OCI-LY1 (cell line): ENCODE measurements around the gene AP2B1.

ENCODE experiments used
- H2AFZ ChIP-seq: fragments of 200-600 bp; sonication (generic), shearing (Covaris generic); 2 replicates; pipeline ENCODE4 v1.6.0; 2014; ENCODE audit warnings: antibody characterized with exemption, mild to moderate bottlenecking, low read length
- H3F3A ChIP-seq: fragments of 200-600 bp; sonication (generic), shearing (Covaris generic); 2 replicates; pipeline ENCODE4 v1.6.0; 2014; ENCODE audit warnings: mild to moderate bottlenecking, antibody characterized with exemption, low read length, moderate library complexity; ENCODE audit not compliant: insufficient read depth
- H3K27ac ChIP-seq: fragments of 200-600 bp; sonication (generic); 2 replicates; pipeline ENCODE4 v1.5.1; 2014; ENCODE audit warnings: low read length, mixed run types, mild to moderate bottlenecking, low read depth; ENCODE audit not compliant: poor library complexity, severe bottlenecking
- H3K27me3 ChIP-seq: fragments of 200-600 bp; sonication (generic); 2 replicates; pipeline ENCODE4 v1.6.0; 2014; ENCODE audit warnings: antibody characterized with exemption, mild to moderate bottlenecking, low read length, moderate library complexity; ENCODE audit not compliant: insufficient read depth
- H3K36me3 ChIP-seq: fragments of 200-600 bp; sonication (generic); 2 replicates; pipeline ENCODE4 v1.6.1; 2014; ENCODE audit warnings: mild to moderate bottlenecking, antibody characterized with exemption, low read length, moderate library complexity, mixed read lengths; ENCODE audit not compliant: insufficient read depth
- H3K4me1 ChIP-seq: fragments of 200-600 bp; sonication (generic); 2 replicates; pipeline ENCODE4 v1.5.1; 2014; ENCODE audit warnings: mild to moderate bottlenecking, low read length, moderate library complexity; ENCODE audit not compliant: insufficient read depth, severe bottlenecking
- H3K4me2 ChIP-seq: fragments of 200-600 bp; sonication (generic), shearing (Covaris generic); 2 replicates; pipeline ENCODE4 v1.6.1; 2014; ENCODE audit warnings: low read length
- H3K4me3 ChIP-seq: fragments of 200-600 bp; sonication (generic); 2 replicates; pipeline ENCODE4 v1.5.1; 2014; ENCODE audit warnings: low read length, low read depth, mild to moderate bottlenecking, mixed read lengths; ENCODE audit not compliant: poor library complexity, severe bottlenecking
- H3K79me2 ChIP-seq: fragments of 200-600 bp; shearing (Covaris generic); 2 replicates; pipeline ENCODE4 v1.6.1; 2016; ENCODE audit warnings: mixed run types, low read length, mixed read lengths; ENCODE audit not compliant: insufficient read depth
- H3K9ac ChIP-seq: fragments of 200-600 bp; sonication (generic), shearing (Covaris generic); 2 replicates; pipeline ENCODE4 v1.6.1; 2014; ENCODE audit warnings: mild to moderate bottlenecking, low read length, mixed read lengths
- H3K9me2 ChIP-seq: fragments of 200-600 bp; sonication (generic), shearing (Covaris generic); 2 replicates; pipeline ENCODE4 v1.6.1; 2014; ENCODE audit warnings: low read depth, mild to moderate bottlenecking, low read length, mixed read lengths
- H3K9me3 ChIP-seq: fragments of 200-600 bp; shearing (Covaris generic); 2 replicates; pipeline ENCODE4 v1.6.1; 2014; ENCODE audit warnings: low read length, mixed read lengths
- H4K20me1 ChIP-seq: fragments of 200-600 bp; sonication (generic), shearing (Covaris generic); 2 replicates; pipeline ENCODE4 v1.6.0; 2016; ENCODE audit warnings: mild to moderate bottlenecking, low read length; ENCODE audit not compliant: insufficient read depth
- EZH2 ChIP-seq: fragments of 200-600 bp; sonication (generic), shearing (Covaris generic); IDR thresholded peaks from 2 replicates; pipeline ENCODE4 v1.8.0; 2017; ENCODE audit warnings: borderline replicate concordance, mixed run types, mild to moderate bottlenecking, antibody characterized with exemption, low read length, moderate library complexity, mixed read lengths
- TF ChIP-seq, protein P1 (sequence below): fragments of 200-600 bp; sonication (generic), shearing (Covaris generic); IDR thresholded peaks from 2 replicates; pipeline ENCODE4 v1.5.1; 2017; ENCODE audit warnings: mild to moderate bottlenecking, antibody characterized with exemption, low read length, moderate library complexity, mixed read lengths

The AP2B1 gene

DNA sequence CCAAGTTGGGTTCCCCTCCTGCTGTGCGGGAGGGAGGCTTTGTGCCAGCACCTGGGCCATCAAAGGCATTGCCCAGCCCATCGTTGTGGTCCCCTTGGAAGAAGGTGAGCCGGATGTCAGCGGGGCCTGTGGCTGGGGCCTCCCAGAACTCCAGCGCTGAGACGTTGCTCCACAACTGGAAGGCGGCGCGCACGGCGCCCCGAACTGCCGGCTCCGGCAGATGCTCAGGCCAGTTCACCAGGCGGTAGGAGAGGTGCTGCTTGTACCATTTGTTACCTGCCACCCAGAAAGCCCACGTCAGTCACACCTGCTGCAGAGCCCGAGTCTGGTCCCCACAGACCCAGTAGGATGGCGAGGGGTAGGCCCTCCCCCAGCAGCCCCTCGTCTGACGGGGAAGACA lies 186.0 kb downstream of the AP2B1 start:
- no peak overlapping the region for H3K27ac ChIP-seq

DNA sequence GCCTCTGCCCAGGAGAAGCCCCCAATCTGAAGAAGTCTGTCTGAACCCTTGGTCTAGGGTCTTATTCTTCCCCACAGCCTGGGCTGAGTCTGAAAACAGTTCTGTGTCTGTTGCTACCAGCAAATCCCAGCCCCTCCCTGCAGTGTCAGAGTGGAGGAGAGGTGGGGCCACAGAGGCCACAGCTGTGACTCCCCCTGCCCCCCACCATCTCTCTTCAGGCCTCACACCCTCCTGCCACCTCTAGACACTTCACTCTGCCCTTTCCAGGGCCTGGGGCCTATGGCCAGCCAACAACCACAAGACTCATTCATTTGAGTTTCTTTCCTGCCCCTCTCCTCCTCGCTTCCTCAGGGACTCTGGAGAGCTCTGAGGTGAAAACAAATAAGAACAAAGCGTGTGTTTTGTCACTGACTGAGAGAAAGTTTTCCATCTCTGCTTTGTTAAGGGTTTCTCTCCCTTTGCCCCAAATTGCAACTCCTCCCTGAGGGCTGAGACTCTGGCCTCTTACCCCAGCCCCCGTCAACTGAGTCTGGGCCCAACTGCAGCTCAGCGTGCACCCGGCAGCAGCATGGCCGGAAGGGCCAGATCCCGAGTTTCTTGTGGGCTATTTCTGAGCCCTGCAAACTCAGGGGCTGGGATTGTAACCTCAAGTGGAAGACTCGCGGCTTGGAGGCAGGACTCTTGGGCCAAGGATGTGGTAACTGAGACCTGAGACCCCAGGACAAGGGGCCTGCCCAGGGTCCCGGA lies 186.7 kb downstream of the AP2B1 start:
- Histone ChIP-seq H3K36me3 (no peaks in the 10 kb centered on the region), H3K4me2 (no peak overlapping the region), H3K79me2 (no peaks in the 10 kb centered on the region), H3K9ac (no peak overlapping the region), H3K27ac (no peak overlapping the region), H3K9me3 (no peaks in the 10 kb centered on the region), H3F3A (no peaks in the 10 kb centered on the region), H3K4me1 (no peaks in the 10 kb centered on the region), H3K4me3 (no peak overlapping the region), H3K9me2 (no peaks in the 10 kb centered on the region), H4K20me1 (no peaks in the 10 kb centered on the region), H2AFZ (no peak overlapping the region), H3K27me3 (0 out of 2 replicates have a peak, but pooled peaks cover 5% of the 10 kb centered on the region)
- TF ChIP-seq EZH2, result no peak
- TF ChIP-seq, protein P1, sequence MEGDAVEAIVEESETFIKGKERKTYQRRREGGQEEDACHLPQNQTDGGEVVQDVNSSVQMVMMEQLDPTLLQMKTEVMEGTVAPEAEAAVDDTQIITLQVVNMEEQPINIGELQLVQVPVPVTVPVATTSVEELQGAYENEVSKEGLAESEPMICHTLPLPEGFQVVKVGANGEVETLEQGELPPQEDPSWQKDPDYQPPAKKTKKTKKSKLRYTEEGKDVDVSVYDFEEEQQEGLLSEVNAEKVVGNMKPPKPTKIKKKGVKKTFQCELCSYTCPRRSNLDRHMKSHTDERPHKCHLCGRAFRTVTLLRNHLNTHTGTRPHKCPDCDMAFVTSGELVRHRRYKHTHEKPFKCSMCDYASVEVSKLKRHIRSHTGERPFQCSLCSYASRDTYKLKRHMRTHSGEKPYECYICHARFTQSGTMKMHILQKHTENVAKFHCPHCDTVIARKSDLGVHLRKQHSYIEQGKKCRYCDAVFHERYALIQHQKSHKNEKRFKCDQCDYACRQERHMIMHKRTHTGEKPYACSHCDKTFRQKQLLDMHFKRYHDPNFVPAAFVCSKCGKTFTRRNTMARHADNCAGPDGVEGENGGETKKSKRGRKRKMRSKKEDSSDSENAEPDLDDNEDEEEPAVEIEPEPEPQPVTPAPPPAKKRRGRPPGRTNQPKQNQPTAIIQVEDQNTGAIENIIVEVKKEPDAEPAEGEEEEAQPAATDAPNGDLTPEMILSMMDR, result no peak

More for the DNA sequence above, 186.0 kb downstream of the AP2B1 start:
- TF ChIP-seq, protein P1, result no peak
- no peak for TF ChIP-seq EZH2
- H3K4me2 ChIP-seq, result no peak overlapping the region
- no peaks in the 10 kb centered on the region for H3F3A ChIP-seq
- H3K4me1 ChIP-seq, result no peaks in the 10 kb centered on the region
- no peaks in the 10 kb centered on the region for H4K20me1 ChIP-seq
- H3K9me2 ChIP-seq, result no peaks in the 10 kb centered on the region
- no peaks in the 10 kb centered on the region for H3K9me3 ChIP-seq
- H3K36me3 ChIP-seq, result no peaks in the 10 kb centered on the region
- H2AFZ ChIP-seq, result no peak overlapping the region
- H3K9ac ChIP-seq, result no peak overlapping the region
- no peak overlapping the region for H3K4me3 ChIP-seq
- H3K27me3 ChIP-seq, result 0 out of 2 replicates have a peak, but pooled peaks cover 5% of the 10 kb centered on the region
- no peaks in the 10 kb centered on the region for H3K79me2 ChIP-seq

DNA sequence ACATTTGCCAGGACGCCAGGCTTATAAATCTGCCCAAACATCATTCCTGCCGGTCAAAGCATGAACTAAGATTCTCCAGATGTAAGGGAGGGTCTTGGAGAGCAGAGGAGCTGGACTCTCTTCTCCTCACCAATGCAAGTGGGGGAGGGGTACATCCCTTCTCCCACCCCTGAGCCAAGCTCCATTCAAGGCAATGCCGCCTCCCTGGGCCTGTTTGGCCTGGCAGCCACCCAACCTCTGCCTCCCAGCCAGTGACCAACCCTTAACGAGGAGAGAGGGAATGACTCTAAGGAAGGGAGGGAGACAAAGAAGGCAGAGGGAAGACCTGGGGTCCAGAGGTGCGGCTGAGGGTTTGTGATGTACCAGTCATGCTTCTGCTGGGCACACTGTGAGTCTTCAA lies 187.4 kb downstream of the AP2B1 start:
- Histone ChIP-seq H3K27ac (no peak overlapping the region), H4K20me1 (no peaks in the 10 kb centered on the region), H3K27me3 (0 out of 2 replicates have a peak, but pooled peaks cover 5% of the 10 kb centered on the region), H3K9ac (no peak overlapping the region), H3K9me3 (no peaks in the 10 kb centered on the region), H3K79me2 (no peaks in the 10 kb centered on the region), H2AFZ (no peak overlapping the region), H3K4me3 (no peak overlapping the region), H3K4me1 (no peaks in the 10 kb centered on the region), H3K9me2 (no peaks in the 10 kb centered on the region), H3F3A (no peaks in the 10 kb centered on the region), H3K36me3 (no peaks in the 10 kb centered on the region), H3K4me2 (no peak overlapping the region)
- TF ChIP-seq EZH2, result no peak
- TF ChIP-seq, protein P1, result no peak
